GM13977 (cell line): Measurements from ENCODE around the gene MXD3.

Source experiments
- DNase-seq: peaks from one replicate; pipeline ENCODE4 v3.0.0; 2012; ENCODE audit warnings: low spot score
- CTCF ChIP-seq: IDR thresholded peaks from 2 replicates; pipeline ENCODE4 v1.5.1; 2012; ENCODE audit warnings: mild to moderate bottlenecking, control low read depth; ENCODE audit not compliant: insufficient read depth; ENCODE audit errors: extremely low read depth, missing control alignments
- in situ Hi-C: fragments of 300-500 bp; cut with MboI; formaldehyde crosslinking; loops from one replicate; pipeline ENCODE4 v1.12.0; 2022; ENCODE audit warnings: low sequenced_read_pairs, low pct_unique_long_range_greater_than_20kb, mixed read lengths, inconsistent platforms; ENCODE audit not compliant: unreplicated experiment

Gene MXD3

GRCh38 chr5:177325868-177326381 lies 14.2 kb upstream of the MXD3 start:
- no peak for TF ChIP-seq CTCF
- no peak for DNase-seq
- in situ Hi-C loops, result no loop called here

- DNase-seq, result no peak
- in situ Hi-C loops, result no loop called here
- TF ChIP-seq CTCF, result no peak
These were observed 9.2 kb upstream of the MXD3 start for GRCh38 chr5:177320879-177321278.

- no peak for DNase-seq
- in situ Hi-C loops, result no loop called here
- TF ChIP-seq CTCF, result no peak
These were observed 8.4 kb upstream of the MXD3 start for GRCh38 chr5:177319913-177320588.

GRCh38 chr5:177317959-177318377 lies 6.3 kb upstream of the MXD3 start:
- in situ Hi-C loops, result no loop called here
- DNase-seq, result peak; percentile 75
- TF ChIP-seq CTCF, result peak; percentile 85

GRCh38 chr5:177316005-177316404 lies 4.3 kb upstream of the MXD3 start:
- no peak for TF ChIP-seq CTCF
- DNase-seq, result no peak
- in situ Hi-C loops, result no loop called here

- DNase-seq, result no peak
- no peak for TF ChIP-seq CTCF
- in situ Hi-C loops, result no loop called here
These were observed 3.7 kb upstream of the MXD3 start for GRCh38 chr5:177315411-177315810.
